HG03108 (cell line): Measurements from ENCODE around the gene CNOT8.
"Not testable (repeated sequence)": the region's sequence is repeated elsewhere in the genome, so short reads cannot be mapped to it uniquely, and the experiment has no call there.

Source experiments
- ATAC-seq: cut with Tn5 transposase; IDR thresholded peaks from one replicate; pipeline ENCODE4 v1.9.1; 2021; ENCODE audit warnings: moderate library complexity; ENCODE audit not compliant: unreplicated experiment

CNOT8 gene

DNA sequence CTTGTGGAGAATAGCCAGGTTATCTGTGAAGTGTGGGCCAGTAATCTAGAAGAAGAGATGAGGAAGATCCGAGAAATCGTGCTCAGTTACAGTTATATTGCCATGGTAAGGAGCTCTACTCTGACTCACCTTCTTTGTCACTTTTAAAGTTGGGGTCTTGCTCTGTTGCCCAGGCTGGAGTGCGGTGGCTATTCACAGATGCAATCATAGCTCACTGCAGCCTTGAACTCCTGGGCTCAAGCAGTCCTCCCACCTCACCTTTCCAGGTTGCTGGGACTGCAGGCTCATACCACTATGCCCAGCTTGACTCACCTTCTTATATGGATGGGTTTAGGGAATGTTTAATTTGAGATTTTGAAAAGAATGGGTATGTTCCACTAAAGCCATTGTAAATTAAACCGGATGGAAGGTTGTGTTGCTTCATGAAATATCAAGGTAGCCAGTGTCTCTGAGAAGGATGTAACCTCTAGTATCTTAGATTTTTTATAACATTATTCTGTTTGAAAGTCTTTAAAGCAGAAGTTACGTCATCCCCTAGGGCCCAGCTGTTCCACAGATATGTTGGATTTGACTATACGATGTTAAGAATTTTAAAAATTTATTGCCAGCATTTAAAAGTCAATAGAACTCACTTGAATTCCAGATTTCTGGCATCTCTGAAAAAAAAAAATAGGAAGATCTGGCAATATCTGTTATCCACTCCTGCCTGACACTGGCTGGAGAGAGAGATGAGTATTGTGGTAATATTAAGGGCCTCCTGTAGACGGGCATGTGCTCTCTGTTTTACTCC lies 5.1 kb downstream of the CNOT8 start:
- no peak for ATAC-seq

DNA sequence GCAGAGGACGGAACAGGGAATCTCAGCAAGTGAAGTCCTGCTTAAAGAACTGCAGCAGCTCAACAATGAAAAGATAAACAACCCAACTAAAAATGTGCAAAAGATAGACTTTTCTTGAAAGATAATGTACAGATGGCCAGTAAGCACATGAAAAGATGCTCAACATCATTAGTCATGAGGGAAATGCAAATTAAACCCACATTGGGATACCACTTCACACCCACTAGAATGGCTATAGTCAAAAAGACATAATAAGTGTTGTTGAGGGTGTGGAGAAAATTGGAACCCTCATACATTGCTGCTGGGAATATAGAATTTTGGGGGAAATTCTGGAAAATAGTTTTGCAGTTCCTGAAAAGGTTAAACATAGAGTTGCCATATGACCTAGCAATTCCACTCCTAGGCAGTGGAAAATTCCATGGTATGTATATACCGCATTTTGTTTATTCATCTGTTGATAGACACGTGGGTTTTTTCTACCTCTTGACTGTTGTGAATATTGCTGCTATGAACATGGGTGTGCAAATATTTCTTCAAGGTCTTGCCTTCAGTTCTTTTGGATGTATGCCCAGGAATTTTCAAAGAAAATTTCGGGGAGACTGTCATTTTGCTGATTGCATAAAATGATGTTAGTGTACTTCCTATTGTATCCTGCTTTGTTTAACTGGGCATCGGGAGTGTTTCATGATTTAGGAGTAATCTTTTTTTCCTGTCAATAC lies 7.2 kb downstream of the CNOT8 start:
- ATAC-seq: no peak

DNA sequence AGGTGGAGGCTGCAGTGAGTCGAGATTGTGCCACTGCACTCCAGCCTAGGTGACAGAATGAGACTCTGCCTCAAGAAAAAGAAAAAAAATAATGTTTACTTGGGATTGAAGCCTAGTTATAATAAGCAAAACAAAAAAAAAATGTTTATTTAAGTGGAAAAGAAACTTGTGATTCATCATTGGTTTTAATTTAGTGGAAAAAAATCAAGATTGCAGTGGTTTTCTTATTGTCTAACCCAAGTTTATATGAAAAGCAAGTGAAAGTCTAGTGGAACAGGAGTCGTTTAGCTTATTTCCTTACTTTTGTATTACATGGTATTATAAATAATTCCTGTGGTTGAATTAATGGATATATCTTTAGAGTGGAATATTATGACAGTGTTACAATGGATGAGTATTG lies 8.4 kb downstream of the CNOT8 start:
- ATAC-seq: no peak

DNA sequence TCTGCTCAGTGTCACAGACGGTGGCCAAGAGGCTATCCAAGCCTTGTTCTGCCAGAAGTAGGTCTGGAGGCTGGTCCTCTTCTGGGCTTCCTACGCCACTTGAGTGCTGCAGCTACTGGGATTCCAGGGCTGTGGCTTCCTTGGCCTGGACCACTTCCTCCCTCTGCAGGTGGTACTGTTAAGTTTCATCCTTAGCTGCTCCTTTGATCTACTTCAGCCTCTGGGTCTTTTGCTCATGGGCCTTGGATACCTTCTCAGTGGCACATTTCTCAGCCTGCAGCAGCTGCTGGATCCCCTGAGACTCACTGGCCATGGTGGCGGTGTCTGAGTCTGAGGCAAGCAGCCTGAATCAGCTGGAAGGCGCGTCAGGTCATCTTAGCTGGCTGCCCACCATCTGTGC lies 10.3 kb downstream of the CNOT8 start:
- ATAC-seq: no peak

DNA sequence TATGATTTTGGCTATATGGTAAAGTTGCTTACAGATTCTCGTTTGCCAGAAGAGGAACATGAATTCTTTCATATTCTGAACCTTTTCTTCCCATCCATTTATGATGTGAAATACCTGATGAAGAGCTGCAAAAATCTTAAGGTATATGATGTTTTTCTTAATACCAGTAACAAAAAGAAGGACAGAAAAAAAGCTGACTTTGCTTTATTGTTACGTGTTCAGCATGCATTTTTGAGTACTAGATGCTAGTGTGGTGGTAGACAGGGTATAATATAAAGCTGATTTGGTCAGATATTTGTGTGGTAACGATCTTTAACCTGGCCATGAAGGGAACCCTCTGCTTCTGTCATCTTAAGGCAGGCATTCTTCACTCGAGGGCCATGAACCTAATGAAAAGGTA lies 13.3 kb downstream of the CNOT8 start:
- ATAC-seq: no peak

DNA sequence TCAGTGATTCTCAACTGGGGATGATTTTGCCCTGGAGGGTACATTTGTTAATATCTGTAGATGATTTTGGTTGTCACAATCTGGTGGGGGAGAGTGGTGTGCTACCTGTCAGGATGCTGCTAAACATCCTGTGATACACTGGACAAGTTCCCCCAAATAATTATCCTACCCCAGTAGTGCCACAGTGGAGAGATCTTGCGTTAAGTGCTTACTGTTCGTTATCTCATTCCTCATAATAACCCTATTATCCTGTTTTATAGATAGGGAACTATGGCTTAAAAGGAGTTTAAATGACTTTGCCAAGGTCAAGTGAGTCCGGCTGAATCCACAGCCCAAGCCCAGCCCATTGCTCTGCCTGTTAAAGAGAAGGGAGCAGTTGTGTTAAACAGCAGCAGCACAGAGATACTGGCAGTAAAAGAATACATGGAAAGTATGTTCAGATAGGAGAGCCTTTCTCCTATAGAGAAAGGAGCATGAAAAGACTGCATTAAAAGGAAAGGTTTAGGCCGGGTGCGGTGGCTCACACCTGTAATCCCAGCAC lies 15.4 kb downstream of the CNOT8 start:
- no peak for ATAC-seq

DNA sequence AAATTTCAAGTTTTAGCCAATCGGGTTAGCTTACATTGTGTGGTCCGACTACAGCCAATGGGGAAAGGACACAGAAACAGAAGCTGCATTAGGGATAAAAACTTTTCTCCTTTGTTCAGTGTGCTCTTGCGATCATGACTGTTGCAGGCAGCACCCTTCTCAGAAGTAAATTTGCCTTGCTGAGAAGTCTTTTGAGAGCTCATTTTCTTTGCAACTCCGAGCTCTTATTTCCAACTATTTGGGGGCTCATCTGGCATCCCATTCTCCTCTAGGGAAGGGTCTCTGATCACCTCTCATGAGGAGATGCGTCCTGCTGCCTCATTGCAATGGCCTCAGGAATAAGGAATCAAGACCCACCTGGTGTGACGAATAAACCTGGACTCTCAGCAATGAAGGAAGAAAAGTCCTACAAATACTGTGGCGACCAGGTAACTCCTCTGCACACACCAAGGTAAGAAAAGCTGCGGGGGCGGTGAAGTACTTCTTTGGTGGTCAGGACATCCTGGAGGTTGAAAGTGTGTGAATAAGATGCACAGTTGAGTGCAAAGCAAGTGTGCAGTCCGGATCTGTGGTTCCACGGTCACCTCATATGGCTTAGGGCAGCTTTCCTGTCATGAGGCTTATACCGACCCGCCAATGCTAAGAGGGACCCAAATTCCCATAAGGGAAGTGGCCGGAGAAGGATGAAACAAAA lies 20.4 kb downstream of the CNOT8 start:
- ATAC-seq: no peak

DNA sequence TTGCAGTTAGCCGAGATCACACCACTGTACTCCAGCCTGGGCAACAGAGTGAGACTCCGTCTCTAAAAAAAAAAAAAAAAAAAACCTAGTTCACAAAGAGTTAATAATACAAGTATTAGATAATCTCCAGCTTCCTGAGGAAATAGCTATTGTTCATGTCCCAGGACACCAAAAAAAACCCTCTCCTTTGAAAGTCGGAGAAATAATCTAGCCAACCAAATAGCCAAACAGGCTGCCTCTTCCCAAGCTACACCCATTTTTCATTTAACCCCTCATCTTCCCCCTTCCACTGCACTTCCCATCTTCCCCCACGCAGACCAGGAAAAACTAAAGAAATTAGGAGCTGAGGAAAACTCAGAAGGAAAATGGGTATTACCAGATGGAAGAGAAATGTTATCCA lies 23.6 kb downstream of the CNOT8 start:
- ATAC-seq: no peak

DNA sequence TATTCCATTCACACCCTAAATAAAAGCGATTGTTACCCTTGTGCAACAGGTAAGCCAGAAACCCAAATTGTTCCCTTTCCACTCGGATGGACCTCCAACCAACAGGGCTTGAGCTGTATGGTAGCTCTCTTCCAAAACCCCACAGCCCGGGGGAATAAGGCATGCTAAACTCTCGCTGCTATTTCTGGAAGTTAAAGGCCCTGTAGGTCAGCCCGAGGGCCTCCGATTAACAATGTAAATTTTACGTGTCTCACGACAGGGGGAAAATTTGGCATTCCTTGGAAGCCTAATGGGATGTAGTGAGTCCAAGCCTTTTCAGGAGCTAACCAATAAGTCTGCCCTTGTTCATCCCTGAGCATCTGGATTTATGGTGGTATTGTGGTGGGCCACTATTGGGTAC lies 26.0 kb downstream of the CNOT8 start:
- no peak for ATAC-seq

DNA sequence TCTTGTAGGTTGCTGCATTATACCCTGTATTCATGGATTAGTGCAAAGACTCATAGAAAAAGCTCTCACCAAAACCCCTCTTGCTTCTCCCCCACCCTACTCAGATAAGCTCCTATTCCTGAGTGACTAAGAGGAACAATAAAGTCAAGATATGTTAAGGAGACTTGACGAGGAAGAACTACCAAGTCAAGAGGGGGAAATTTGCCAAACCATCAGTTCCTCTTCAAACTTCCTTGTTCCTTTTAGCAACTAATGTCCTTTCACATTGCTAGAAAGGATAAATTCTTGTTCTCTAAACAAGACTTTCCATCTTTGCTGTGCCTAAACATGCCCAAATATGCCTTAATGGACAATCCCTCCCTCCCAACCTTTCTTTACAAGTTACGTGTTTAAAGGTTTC lies 27.0 kb downstream of the CNOT8 start:
- no peak for ATAC-seq

DNA sequence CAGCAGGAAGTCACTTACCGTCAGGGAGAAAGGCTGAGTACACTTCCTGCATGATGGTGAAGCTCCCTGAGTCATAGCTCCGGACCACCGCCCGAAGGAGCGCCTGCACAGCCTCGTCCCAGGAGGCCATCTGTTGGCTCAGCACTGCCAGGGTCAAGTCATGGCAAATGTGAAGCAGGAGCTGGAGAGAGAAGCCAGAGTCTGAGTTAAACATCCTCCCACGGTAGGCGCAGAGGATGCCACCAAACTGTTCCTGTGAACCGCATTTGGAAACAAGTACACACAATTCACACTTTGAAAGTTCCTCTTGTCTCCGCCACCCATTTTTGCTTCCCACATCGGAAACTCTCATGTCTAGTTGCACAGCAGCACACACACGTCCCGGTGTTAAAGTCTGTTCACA lies 33.9 kb downstream of the CNOT8 start:
- no peak for ATAC-seq

DNA sequence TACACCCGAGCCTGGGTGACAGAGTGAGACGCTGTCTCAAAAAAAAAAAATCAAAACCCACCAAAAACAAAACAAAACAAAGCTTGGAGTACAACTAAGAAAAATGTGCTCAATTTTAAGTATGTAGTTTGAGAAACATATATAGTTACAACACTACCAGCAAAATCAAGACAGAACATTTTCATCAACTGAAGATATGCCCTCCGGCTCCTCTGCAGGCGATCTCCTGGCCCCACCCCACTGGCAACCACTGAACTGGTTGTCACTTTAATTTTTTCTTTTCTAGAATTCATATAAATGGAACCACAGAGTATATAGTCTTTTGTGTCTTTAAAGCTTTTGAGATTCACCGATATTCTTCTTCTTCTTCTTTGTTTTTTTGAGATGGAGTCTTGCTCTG lies 35.0 kb downstream of the CNOT8 start:
- ATAC-seq: no peak

DNA sequence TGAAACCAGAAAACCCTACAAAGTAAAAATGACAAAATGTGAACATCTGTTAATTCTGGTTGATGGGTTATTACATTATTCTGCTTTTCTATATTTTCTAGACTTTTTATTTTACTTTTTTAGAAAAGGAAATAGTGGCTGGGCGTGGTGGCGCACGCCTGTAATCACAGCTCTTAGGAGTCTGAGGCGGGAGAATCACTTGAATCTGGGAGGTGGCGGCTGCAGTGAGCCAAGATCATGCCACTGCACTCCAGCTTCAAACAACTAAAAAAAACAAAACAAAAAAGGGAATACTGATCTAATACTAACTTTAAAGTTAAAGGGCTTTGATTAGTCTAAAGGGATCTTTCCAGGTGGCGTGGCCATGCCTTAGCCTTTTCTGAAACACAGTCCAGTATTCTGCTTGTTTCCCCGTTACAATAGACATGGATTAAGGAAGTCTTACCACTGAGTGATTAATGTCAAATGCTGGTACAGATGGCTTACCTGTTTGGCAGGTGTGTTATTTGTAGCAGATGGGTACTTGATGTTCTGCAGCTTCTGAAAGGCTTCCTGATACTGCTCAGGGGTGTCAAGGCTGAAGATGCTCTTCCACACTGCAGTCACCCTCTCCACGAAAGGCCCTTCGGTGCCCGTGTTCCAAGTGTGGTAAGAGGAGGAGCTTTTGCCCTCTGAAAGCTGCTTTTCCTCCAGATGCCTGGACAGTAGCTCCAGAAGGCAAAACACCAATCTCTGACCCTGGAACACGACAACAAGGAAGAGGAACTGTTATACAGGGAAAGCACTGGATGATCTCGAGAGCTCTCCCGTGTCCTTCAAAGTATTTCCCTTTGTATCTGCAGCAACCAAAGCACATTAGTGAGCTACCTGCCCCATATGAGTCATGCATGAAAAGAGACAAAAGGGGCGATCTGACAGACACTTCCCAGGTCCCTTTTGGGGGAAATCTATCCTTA lies 37.5 kb downstream of the CNOT8 start:
- no peak for ATAC-seq

DNA sequence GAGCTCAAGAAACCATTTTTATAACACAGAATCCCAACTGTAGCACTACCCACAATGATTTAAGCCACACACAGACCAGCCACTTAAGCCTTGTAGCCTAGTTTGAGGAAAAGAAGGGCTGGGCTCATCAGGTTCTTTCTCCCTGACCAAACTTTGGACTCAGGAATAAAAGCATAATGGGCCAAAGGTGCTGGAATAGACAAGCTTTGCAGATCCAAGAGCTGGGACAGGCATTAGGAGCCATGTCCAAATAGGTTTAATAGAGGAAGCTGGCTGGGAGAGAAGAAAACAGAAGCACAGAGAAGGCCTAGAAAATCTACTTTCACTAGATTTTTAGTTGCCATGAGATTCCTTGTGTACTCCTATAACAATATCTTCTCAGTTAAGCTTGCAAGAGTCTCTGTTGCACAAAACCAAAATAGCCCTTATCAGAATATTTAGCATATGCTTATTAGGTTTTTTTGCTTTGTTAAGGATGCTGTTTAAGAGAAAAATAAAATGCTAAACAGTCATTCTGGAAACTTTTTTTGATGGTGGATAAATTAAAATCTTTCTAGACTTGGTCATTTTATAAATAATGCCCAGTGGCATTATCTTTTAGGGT lies 38.2 kb downstream of the CNOT8 start:
- ATAC-seq: no peak

DNA sequence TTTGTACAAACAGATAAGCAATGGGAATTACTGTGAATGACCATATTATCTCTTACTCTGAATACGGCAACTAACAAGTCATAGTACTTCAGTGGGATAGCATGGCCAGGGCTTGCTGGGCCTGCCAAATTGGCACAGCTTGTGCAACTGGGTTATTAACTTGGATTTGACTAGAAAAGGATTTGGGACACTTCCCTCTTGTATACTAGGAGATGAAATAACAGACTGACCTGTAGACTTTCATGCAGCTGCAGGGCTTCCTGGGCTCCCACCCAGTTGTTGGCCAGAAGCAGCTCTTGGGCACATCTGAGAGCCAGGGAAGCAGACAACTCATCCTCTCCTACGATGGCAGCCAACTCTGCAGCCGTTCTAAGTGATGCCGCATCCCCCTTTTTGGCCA lies 39.8 kb downstream of the CNOT8 start:
- ATAC-seq: no peak

DNA sequence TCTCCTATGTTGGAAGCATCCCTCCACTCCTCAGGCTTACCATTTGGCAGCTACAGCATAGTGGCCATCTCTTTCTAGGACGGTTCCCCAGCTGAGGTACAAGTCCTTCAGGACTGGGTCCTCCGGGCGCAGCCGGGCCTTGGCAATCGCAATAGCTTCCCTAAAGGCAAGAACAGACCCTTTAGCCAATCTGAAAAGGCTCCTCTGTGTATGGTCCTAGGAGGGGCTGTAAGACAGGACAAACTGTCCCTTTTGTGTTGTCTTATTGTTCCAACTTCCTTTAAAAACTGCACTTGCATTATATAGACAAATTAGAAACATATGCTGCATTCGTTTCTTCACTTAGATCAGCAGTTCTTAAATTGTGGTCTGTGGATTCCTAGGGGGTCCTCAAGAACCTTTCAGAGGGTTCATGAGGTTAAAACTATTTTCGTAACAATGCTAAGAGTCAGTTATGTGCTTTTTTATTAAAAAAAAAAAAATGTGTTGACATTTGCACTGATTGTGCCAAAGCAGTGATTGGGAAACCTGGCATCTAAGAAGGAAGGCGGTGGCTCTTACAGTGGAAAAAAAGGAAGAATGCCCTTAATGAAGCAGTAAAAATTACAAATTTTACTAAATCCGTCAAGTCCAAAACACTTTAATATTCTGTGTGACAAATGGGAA lies 40.9 kb downstream of the CNOT8 start:
- ATAC-seq: no peak

DNA sequence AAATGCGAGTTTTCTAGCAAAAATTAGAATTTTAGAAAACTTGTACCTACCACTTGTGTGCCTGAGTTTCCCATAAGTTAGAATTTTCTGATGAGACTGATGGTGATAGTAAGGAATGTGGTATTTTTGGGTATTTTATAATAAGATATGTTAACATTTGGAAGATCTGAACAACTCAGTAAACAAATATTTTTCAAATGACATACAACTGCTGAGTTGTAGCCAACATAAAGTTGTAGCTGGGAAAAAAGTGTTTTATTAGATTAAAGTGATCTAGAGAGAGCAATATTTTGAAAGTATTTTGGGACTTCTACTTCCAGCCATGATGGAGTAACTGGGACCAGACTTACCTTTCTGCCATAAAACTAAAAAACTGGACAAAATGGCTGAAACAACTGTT lies 41.6 kb downstream of the CNOT8 start:
- ATAC-seq: no peak

DNA sequence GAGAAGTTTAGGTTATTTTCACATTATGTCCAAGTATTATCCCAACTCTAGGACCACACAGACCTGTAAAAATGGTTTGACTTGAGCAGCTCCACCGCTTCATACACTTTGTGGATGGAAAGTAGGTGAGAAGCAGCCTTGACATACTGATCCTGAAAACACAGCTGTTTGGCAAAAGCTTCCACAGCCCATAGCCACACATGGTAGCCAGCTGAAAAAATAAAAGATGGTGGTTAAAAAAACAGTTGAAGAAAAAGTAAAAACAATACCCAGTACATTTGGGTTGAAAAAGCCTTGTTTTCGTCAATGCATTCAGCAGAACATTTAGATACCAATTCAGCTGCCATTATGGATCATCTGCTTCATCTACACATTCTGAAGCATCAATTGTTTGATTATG lies 42.8 kb downstream of the CNOT8 start:
- ATAC-seq: no peak

DNA sequence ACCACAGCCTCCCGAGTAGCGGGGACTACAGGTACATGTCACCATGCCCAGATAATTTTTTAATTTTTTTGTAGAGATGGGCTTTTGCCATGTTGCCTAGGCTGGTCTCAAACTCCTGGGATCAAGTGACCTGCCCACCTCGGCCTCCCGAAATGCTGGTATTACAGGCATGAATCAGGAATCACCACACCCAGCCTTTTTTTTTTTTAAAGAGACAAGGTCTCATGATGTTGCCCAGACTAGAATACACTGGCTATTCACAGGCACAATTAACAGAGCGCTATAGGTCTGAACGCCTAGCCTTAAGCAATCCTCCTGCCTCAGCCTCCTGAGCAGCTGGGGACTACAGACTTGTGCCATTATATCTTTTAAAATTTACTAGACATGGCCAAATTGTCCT lies 43.5 kb downstream of the CNOT8 start:
- ATAC-seq: no peak

DNA sequence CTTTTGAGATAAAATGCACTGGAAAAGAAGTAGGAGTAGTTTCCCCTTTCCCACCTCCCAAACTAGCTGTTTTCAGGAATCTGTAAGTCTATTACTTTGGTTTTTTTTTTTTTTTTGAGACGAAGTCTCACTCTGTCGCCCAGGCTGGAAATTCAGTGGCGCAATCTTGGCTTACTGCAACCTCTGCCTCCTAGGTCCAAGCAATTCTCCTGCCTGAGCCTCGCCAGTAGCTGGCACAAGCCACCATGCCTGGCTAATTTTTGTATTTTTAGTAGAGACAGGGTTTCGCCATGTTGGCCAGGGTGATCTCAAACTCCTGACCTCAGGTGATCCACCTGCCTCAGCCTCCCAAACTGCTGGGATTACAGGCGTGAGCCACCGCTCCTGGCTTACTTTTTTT lies 47.2 kb downstream of the CNOT8 start:
- not testable (repeated sequence) for ATAC-seq
